Neuronal stem cell (in vitro differentiated cells): Measurements from ENCODE around the gene TAF6L.

Experiments used
- DNase-seq: peaks from one replicate; pipeline ENCODE4 v3.0.0-alpha.2; 2013; ENCODE audit warnings: low spot score
- H2AFZ ChIP-seq: one replicate; pipeline ENCODE4 v1.6.1; 2013; ENCODE audit warnings: mild to moderate bottlenecking, low read length, inconsistent platforms
- H2AK5ac ChIP-seq: 2 replicates; pipeline ENCODE4 v1.6.1; 2013; ENCODE audit warnings: low read depth, mild to moderate bottlenecking, inconsistent platforms, low read length, moderate library complexity, mixed read lengths
- H2BK120ac ChIP-seq: 2 replicates; pipeline ENCODE4 v1.6.1; 2013; ENCODE audit warnings: low read depth, mild to moderate bottlenecking, inconsistent platforms, low read length, moderate library complexity, mixed read lengths
- H2BK12ac ChIP-seq: one replicate; pipeline ENCODE4 v1.6.1; 2013; ENCODE audit warnings: low read length, inconsistent platforms
- H2BK15ac ChIP-seq: 2 replicates; pipeline ENCODE4 v1.6.1; 2013; ENCODE audit warnings: mild to moderate bottlenecking, low read length, inconsistent platforms, mixed read lengths
- H2BK5ac ChIP-seq: one replicate; pipeline ENCODE4 v1.6.1; 2013; ENCODE audit warnings: inconsistent platforms, mild to moderate bottlenecking, low read length, moderate library complexity
- H3K14ac ChIP-seq: one replicate; pipeline ENCODE4 v1.6.1; 2013; ENCODE audit warnings: low read length, inconsistent platforms
- H3K18ac ChIP-seq: 2 replicates; pipeline ENCODE4 v1.6.1; 2013; ENCODE audit warnings: low read length, inconsistent platforms
- H3K23ac ChIP-seq: 2 replicates; pipeline ENCODE4 v1.6.1; 2013; ENCODE audit warnings: low read depth, mild to moderate bottlenecking, mixed read lengths, low read length, inconsistent platforms; ENCODE audit not compliant: poor library complexity
- H3K27ac ChIP-seq: replicated peaks from 3 replicates; pipeline ENCODE4 v1.5.1; 2013; ENCODE audit warnings: low read length, inconsistent platforms
- H3K27me3 ChIP-seq, 3 experiments: 2 replicates each; pipeline ENCODE4 v1.6.1; 2013; ENCODE audit warnings: low read length in 3 of 3, mild to moderate bottlenecking in 2 of 3, inconsistent platforms in 1 of 3, low read depth in 1 of 3, mixed read lengths in 1 of 3, moderate library complexity in 1 of 3; ENCODE audit not compliant: control insufficient read depth in 3 of 3, insufficient read depth in 3 of 3
- H3K36me3 ChIP-seq, 2 donors: replicated peaks in 1 of 2; 2 replicates each; pipeline ENCODE4 v1.6.1; 2013; ENCODE audit warnings: low read length in 2 of 2; ENCODE audit not compliant: control insufficient read depth in 2 of 2, insufficient read depth in 2 of 2
- H3K4ac ChIP-seq: 2 replicates; pipeline ENCODE4 v1.6.1; 2013; ENCODE audit warnings: inconsistent platforms, mild to moderate bottlenecking, low read length, moderate library complexity
- H3K4me1 ChIP-seq, 2 donors: 1 replicate in 1 of 2; 2 replicates in 1 of 2; pipeline ENCODE4 v1.6.1; 2013; ENCODE audit warnings: low read length in 2 of 2, low read depth in 1 of 2; ENCODE audit not compliant: control insufficient read depth in 2 of 2, insufficient read depth in 1 of 2
- H3K4me2 ChIP-seq: one replicate; pipeline ENCODE4 v1.6.1; 2013; ENCODE audit warnings: mild to moderate bottlenecking, low read length, inconsistent platforms; ENCODE audit not compliant: insufficient read depth, poor library complexity, severe bottlenecking
- H3K4me3 ChIP-seq, 2 donors: 2 replicates each; pipeline ENCODE4 v1.5.1; 2013; ENCODE audit warnings: low read length in 2 of 2, mild to moderate bottlenecking in 2 of 2, inconsistent platforms in 1 of 2, moderate library complexity in 1 of 2
- H3K79me1 ChIP-seq: one replicate; pipeline ENCODE4 v1.6.1; 2013; ENCODE audit warnings: low read depth, mild to moderate bottlenecking, inconsistent platforms, low read length, moderate library complexity
- H3K9ac ChIP-seq: one replicate; pipeline ENCODE4 v1.6.1; 2013; ENCODE audit warnings: mild to moderate bottlenecking, low read depth, low read length, inconsistent platforms; ENCODE audit not compliant: poor library complexity
- H3K9me3 ChIP-seq, 2 donors: replicated peaks in 1 of 2; 2 replicates each; pipeline versions ENCODE3 to v1.6.1; 2013; ENCODE audit warnings: low read length in 2 of 2, mild to moderate bottlenecking in 2 of 2, inconsistent platforms in 1 of 2, low read depth in 1 of 2, mixed read lengths in 1 of 2, moderate library complexity in 1 of 2; ENCODE audit not compliant: control insufficient read depth in 2 of 2, insufficient read depth in 1 of 2
- H4K8ac ChIP-seq: one replicate; pipeline ENCODE4 v1.6.1; 2013; ENCODE audit warnings: low read depth, mild to moderate bottlenecking, inconsistent platforms, low read length, moderate library complexity
- H4K91ac ChIP-seq: one replicate; pipeline ENCODE4 v1.6.1; 2013; ENCODE audit warnings: low read length, low read depth, mild to moderate bottlenecking, inconsistent platforms; ENCODE audit not compliant: poor library complexity
- WGBS, 2 donors: extraction: QIAGEN DNeasy Blood & Tissue Kit; methylation state at CpG; one replicate each; pipeline ENCODE4 v1.1.7; 2013; ENCODE audit warnings: missing lambda C conversion rate in 2 of 2, mixed read lengths in 1 of 2; ENCODE audit not compliant: insufficient read length in 2 of 2, insufficient replicate concordance in 1 of 2; ENCODE audit errors: extremely low coverage in 2 of 2; 5-methylcytosine and 5-hydroxymethylcytosine counted together

TAF6L gene

DNA sequence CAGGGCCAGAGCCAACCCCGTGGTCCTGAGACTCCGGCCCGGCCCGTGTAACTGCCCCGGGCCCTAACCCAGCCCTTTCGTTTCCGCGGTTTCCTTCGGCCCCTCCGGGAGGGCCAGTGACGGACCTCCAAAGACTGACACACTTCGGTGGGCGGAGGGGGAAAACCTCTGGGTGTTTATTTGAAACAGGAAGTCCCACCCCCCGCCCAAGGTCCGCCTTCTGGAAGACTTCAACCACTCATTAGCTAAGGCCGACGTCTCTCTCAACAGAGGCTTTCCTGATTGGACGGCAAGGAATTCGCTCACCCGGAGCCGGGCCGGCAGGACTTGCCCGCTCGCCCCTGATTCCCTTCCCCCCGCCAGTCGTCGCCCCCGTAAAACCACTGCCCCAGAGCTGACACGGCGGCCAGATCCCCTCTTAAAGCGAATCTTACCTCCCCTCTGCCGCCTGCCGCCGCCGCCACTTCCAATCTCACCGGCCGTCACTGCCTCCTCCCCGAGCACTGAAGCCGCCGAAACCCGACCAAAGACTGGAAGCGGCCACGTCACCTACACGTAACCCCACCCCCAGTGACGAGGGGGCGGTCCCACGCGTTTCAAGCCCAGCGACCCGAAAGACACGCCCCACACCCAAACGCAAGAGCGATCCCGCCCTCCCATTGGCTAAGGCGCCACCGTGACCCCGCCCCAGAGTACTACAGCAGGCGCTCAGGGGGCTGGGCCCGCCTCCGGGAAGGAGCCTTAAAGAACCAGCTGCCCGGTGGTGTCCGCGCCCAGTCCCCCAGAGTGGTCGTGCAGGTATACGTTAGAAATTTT lies 60.5 kb downstream of the TAF6L start, which contains the start of gene STX5:
Gene STX5, minus strand, starts transcription at position 532 of the 816 bp plus-strand sequence. CDS start 808 bp downstream, outside the sequence.
- Histone ChIP-seq H2BK12ac (peak within 1 kb of the TSS; percentile 34), H3K18ac (peak within 1 kb of the TSS; percentile 99), H3K14ac (peak within 1 kb of the TSS; percentile 83), H2BK15ac (peak within 1 kb of the TSS; percentile 94), H4K91ac (no peak within 1 kb of the TSS), H3K36me3 (peaks cover 34 to 57% of the 10 kb centered on the region in 2 donors), H3K23ac (peak within 1 kb of the TSS; percentile 98), H3K4me2 (peak within 1 kb of the TSS; percentile 92), H3K4me3 (peak within 1 kb of the TSS; percentile 70 to 95), H4K8ac (peak within 1 kb of the TSS; percentile 54), H3K27ac (peak within 1 kb of the TSS; percentile 93), H3K27me3 (no peaks in the 10 kb centered on the region), H2BK120ac (peak within 1 kb of the TSS; percentile 93), H2AK5ac (peak within 1 kb of the TSS; percentile 95), H2AFZ (peak within 1 kb of the TSS; percentile 97), H3K4ac (peak within 1 kb of the TSS; percentile 42), H3K4me1 (peaks cover 3 to 7% of the 10 kb centered on the region in 2 donors), H2BK5ac (peak within 1 kb of the TSS; percentile 91), H3K9ac (peak within 1 kb of the TSS; percentile 96), H3K79me1 (peaks cover 7% of the 10 kb centered on the region), H3K9me3 (no peaks in the 10 kb centered on the region)
- whole genome bisulfite sequencing, 2 donors = no CpG with 5 or more reads among the region's 65 CpGs
- peak; percentile 99 for DNase-seq

DNA sequence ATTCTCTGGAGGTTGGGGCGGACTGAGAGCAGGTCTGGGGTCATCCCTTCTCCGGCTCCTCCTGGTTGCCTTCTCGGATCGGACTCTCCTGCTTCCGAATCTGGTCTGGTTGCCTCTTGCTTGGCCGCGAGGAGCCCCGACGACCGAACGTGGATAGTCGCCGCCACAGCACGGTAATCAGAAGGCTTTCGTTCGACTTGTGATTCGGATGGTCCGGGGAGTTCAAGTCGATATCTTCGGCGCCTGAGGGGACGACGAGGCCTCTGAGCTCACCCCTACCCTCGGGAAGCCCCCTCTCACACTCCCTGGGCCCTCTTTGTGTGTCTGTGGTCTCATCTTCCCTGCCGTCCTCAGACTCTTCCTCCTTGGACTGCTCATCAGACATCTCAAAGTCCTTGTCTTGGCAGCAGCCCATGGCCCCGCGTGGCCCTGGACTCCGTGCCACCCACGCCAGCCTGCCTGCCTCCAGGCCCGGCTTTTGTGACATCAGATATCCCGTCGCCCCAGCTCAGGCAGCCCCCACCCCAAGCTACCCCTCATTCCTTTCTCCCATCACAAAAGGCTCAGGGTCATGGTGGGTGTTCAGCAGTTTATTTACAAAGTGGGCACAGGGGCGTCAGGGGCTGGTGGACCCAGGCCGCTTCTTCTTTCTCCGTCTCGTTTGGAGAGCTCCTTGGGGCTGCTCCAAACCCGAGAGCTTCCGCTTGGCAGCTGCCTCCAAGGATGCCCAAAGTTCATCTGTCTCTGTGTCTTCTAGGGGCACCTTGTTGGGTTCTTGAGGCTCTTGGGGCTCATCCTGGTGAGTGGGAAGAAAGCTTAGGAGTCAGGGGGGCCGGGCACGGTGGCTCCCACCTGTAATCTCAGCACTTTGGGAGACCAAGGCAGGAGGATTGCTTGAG lies 61.4 kb downstream of the TAF6L start, which contains the start of gene TEX54:
Gene TEX54, minus strand, starts transcription at position 506 of the 899 bp plus-strand sequence.
- Histone ChIP-seq H2AK5ac (peak within 1 kb of the TSS; percentile 95), H3K4me3 (peak within 1 kb of the TSS; percentile 70 to 90), H3K79me1 (peaks cover 7% of the 10 kb centered on the region), H3K4ac (no peak within 1 kb of the TSS), H3K18ac (peak within 1 kb of the TSS; percentile 99), H3K9me3 (no peaks in the 10 kb centered on the region), H4K8ac (no peak within 1 kb of the TSS), H2BK5ac (peak within 1 kb of the TSS; percentile 91), H3K27ac (peak within 1 kb of the TSS; percentile 83), H4K91ac (no peak within 1 kb of the TSS), H2BK120ac (peak within 1 kb of the TSS; percentile 93), H3K27me3 (no peaks in the 10 kb centered on the region), H3K23ac (peak within 1 kb of the TSS; percentile 98), H3K9ac (peak within 1 kb of the TSS; percentile 96), H3K14ac (peak within 1 kb of the TSS; percentile 83), H2BK12ac (peak within 1 kb of the TSS; percentile 34), H3K4me2 (peak within 1 kb of the TSS; percentile 92), H3K36me3 (peaks cover 29 to 55% of the 10 kb centered on the region in 2 donors), H3K4me1 (peaks cover 3 to 7% of the 10 kb centered on the region in 2 donors), H2AFZ (peak within 1 kb of the TSS; percentile 97), H2BK15ac (peak within 1 kb of the TSS; percentile 94)
- DNase-seq = no peak
- WGBS, 2 donors = no CpG with 5 or more reads among the region's 40 CpGs

GRCh38 chr11:62835336-62835735 lies 64.1 kb downstream of the TAF6L start:
- Histone ChIP-seq H3K23ac (no peak overlapping the region), H3K27me3 (no peaks in the 10 kb centered on the region), H2BK12ac (no peak overlapping the region), H3K79me1 (peaks cover 11% of the 10 kb centered on the region), H3K9me3 (no peaks in the 10 kb centered on the region), H2AK5ac (no peak overlapping the region), H3K4ac (no peak overlapping the region), H3K14ac (no peak overlapping the region), H3K18ac (no peak overlapping the region), H2BK5ac (no peak overlapping the region), H3K4me3 (no peak overlapping the region), H3K27ac (no peak overlapping the region), H4K91ac (no peak overlapping the region), H3K9ac (no peak overlapping the region), H3K4me1 (peaks cover 7 to 9% of the 10 kb centered on the region in 2 donors), H3K36me3 (peaks cover 29 to 52% of the 10 kb centered on the region in 2 donors), H4K8ac (no peak overlapping the region), H2BK120ac (no peak overlapping the region), H2AFZ (no peak overlapping the region), H3K4me2 (no peak overlapping the region), H2BK15ac (no peak overlapping the region)
- WGBS, 2 donors = no CpG with 5 or more reads among the region's 8 CpGs
- DNase-seq = no peak
